ENCODE data around the gene ZNF217.
A peak's percentile ranks its signal among the peaks of the same experiment; 100 is the strongest.
"Not testable (repeated sequence)": the region's sequence is repeated elsewhere in the genome, so short reads cannot be mapped to it uniquely, and the experiment has no call there.

Gene ZNF217

GRCh38 chr20:53593466-53594007 lies at the start of gene ZNF217:
TSS of gene ZNF217 (minus strand) at chr20:53593839. CDS start at chr20:53582826, 11,013 bp downstream.
- DNase-seq (ENCODE audit: low read depth in 4 of 4, low spot score in 1 of 4) = peak in 2 of 4 experiments; percentile 41 to 69

- peak; percentile 29 to 38 (median 32) for DNase-seq (ENCODE audit: low read depth in 4 of 4, low spot score in 1 of 4)
These were observed 49.6 kb upstream of the ZNF217 start for GRCh38 chr20:53643031-53643832.

- DNase-seq (ENCODE audit: low read depth in 4 of 4, low spot score in 1 of 4) = no peak
These were observed 48.8 kb upstream of the ZNF217 start for GRCh38 chr20:53642196-53643030.

DNA sequence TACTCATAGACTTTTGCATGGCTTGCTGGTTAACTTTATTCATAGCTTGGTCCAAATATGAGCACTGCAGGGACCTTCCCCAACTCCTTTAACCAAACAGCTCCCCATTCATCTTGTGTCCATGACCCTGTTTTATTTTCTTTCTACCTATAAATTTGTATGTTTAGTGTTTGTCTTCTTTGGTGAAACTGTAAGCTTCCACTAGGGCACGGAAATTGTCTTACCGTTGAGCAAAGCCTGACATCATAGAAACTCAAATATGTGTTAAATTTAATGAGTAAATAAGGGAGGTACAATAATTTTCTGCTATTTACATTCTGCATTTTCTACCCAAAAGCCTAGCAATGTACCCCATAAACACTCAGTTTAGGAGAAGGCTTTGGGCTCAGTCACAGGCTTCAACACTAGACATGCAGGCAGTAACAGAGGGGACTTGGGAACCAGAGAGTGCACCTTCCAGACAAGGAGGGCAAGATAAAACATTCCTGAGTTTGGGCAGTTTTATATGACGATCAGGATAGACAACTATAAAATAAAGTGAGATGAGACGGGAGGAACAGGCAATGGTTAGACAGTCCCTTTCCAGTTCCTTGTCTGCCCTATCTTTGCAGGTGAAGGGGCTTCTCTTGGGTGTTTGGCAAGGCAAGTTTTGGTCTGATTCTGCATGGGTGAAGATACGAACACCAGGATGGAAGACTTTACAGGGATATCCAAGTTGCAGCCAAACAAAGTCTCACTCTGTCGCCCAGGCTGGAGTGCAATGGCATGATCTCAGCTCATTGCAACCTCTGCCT lies 46.2 kb upstream of the ZNF217 start:
- no peak for DNase-seq (ENCODE audit: low read depth in 4 of 4, low spot score in 1 of 4)

DNA sequence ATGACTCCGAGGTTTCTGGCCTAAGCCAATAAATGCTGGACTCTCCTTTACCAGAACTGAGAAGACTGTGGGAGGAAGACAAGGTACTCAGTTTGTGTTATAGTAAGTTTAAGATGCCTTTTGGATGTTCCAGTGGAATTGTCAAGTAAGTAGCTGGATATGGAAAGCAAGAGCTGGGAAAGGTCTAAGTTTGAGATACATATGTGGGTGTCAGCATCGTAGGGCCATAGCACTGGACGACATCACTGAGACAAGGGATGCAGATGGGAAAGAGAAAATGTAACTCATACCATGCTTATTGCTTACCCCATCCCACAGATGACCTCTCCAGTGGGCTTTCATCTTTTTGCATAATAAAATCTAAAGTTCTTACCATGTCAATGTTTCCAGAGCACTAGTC lies 45.5 kb upstream of the ZNF217 start:
- DNase-seq (ENCODE audit: low read depth in 4 of 4, low spot score in 1 of 4) = no peak

DNA sequence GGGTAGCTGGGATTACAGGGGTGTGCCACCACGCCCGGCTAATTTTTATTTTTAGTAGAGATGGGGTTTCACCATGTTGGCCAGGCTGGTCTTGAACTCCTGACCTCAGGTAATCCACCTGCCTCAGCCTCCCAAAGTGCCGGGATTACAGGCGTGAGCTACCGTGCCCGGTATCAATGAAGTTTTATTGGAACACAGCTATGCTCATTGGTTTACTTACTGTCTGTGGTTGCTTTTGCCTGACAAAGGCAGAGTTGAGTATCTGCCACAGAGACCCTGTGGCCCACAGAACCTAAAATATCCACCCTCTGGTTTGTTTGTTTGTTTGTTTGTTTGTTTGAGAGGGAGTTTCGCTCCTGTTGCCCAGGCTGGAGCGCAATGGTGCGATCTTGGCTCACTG lies 43.7 kb upstream of the ZNF217 start:
- DNase-seq (ENCODE audit: low read depth in 4 of 4, low spot score in 1 of 4) = not testable (repeated sequence)

- no peak for DNase-seq (ENCODE audit: low read depth in 4 of 4, low spot score in 1 of 4)
These were observed 43.0 kb upstream of the ZNF217 start for GRCh38 chr20:53636540-53637097.

GRCh38 chr20:53635221-53635620 lies 41.6 kb upstream of the ZNF217 start:
- no peak for DNase-seq (ENCODE audit: low read depth in 4 of 4, low spot score in 1 of 4)

- no peak for DNase-seq (ENCODE audit: low read depth in 4 of 4, low spot score in 1 of 4)
These were observed 38.4 kb upstream of the ZNF217 start for GRCh38 chr20:53631909-53632662.

- no peak for DNase-seq (ENCODE audit: low read depth in 4 of 4, low spot score in 1 of 4)
These were observed 35.8 kb upstream of the ZNF217 start for GRCh38 chr20:53629436-53629835.

DNA sequence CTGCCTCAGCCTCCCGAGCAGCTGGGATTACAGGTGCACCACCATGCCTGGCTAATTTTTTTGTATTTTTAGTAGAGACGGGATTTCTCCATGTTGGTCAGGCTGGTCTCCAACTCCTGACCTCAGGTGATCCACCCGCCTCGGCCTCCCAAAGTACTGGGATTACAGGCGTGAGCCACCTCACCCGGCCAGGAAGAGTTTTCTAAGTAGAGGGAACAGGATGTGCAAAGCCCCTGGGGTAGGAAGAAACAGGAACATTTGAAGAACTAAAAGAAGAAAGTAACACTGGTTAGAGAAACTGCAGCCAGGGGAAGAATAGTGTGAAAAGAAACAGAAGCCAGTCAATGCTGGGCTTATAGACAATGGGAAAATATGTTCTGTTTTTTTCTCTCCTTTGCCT lies 35.1 kb upstream of the ZNF217 start:
- DNase-seq (ENCODE audit: low read depth in 4 of 4, low spot score in 1 of 4) = not testable (repeated sequence)

DNA sequence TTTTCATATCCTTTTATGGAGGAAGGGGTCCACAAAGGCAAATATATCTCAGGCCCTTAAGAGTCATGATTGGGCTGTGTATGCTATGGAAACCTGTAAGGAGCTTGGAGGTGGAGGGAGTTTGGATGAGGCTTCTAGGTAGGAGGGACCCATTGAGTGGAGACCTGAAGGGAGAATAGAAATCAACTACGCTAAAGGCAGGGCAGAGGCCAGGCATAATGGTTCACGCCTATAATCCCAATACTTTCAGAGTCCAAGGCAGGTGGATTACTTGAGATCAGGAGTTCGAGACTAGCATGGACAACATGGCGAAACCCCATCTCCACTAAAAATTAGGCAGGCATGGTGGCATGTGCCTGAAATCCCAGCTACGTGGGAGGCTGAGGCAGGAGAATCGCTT lies 34.4 kb upstream of the ZNF217 start:
- no peak for DNase-seq (ENCODE audit: low read depth in 4 of 4, low spot score in 1 of 4)

DNA sequence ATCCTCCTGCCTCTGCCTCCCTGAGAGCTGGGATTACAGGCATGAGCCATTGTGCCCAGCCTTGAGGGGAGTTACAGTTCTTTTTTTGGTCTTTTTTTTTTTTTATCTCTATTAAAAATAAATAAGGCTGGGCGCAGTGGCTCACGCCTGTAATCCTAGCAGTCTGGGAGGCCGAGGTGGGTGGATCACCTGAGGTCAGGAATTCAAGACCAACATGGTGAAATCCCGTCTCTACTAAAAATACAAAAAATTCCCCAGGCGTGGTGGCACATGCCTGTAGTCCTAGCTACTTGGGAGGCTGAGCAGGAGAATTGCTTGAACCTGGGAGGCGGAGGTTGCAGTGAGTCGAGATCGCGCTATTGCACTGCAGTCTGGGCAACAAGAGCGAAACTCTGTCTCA lies 33.4 kb upstream of the ZNF217 start:
- not testable (repeated sequence) for DNase-seq (ENCODE audit: low read depth in 4 of 4, low spot score in 1 of 4)

DNA sequence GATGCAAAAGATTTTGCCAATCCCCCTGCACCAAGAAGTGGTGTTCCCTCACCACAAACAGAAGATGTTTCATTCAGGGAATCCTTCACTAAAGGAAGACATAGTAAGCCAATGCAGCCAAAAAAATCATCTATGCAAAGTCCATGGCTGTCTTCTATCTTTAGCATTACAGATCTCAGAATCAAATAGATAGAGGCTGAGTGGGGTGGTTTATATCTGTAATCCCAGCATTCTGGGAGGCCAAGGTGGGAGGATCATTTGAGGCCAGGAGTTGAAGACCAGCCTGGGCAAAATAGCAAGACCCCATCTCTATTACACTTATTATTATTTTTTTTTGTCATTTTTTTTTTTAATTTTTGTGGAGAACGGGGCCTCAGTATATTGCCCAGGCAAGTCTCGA lies 32.9 kb upstream of the ZNF217 start:
- no peak for DNase-seq (ENCODE audit: low read depth in 4 of 4, low spot score in 1 of 4)

DNA sequence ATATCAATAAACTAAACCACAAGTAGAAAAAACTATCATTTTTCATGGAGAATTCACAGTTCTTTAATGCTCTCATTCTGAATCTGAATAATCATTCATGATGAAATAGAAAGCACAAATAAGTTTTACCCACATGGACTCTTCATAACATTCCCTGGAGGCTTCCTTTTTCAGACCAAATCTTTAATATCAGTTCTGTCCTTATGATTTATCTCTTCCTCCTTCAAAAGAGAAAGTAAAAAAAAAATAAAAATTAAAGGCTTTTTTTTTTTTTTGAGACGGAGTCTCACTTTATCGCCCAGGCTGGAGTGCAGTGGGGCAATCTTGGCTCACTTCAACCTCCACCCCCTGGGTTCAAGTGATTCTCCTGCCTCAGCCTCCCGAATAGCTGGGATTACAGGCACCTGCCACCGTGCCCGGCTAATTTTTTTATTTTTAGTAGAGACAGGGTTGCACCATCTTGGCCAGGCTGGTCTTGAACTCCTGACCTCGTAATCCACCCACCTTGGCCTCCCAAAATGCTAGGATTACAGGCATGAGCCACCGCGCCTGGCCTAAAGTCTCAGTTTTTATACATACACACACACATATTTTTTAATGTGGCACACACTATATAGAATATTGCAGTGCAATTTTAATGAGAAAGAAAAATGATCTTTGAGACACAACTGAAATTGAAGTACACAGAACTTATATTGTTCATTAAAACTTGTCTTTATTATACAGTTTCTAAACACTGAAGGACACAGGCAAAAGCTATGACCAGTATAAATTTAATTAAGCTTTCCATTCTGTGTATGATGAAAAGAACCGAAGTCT lies 31.9 kb upstream of the ZNF217 start:
- no peak for DNase-seq (ENCODE audit: low read depth in 4 of 4, low spot score in 1 of 4)

GRCh38 chr20:53624927-53625250 lies 31.2 kb upstream of the ZNF217 start:
- DNase-seq (ENCODE audit: low read depth in 4 of 4, low spot score in 1 of 4) = not testable (repeated sequence)

DNA sequence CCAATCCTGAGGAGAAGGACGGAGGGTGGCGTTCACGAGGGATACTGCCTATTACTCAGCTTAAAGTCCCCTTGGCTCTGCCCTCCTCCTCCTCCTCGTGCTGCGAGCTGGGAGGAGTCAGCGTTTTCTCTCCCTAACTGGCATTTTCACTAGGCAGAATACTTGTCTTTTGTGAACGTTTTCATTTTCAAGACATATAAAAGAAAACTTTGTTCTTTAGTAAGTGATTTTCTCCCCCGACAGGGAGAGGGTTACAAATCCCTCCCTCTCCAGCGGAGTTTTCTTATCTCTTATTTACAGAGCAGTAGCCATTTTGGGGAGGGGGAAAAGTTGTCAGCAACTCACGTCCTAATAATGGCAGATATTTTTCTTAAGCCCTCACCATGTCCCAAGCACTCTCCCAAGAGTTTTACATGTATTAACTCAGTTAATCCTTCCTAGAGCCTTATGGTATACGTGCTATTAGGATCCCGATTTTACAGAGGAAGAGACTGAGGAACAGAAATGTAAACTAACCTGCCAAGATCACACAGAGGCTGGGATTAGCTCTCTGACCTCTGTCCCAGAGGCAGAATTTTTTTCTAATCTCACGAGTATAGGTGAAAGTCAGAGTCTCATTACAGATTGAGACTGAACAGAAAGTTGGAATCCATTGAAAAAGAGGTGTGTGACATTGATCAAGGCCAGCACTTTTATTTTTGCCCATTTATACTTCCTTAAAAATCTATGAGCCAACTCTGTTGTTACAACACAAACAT lies 30.0 kb upstream of the ZNF217 start:
- DNase-seq (ENCODE audit: low read depth in 4 of 4, low spot score in 1 of 4) = peak in 1 of 4 experiments; percentile 14

- no peak for DNase-seq (ENCODE audit: low read depth in 4 of 4, low spot score in 1 of 4)
These were observed 29.5 kb upstream of the ZNF217 start for GRCh38 chr20:53623134-53623453.

Data from stimulated activated CD4-positive, alpha-beta T cell treated with anti-CD3 and anti-CD28 coated beads, Interleukin-1b, Interleukin-23, amount 100 ng/mL, for 24 hours (primary cell).